Astrocyte of the cerebellum (primary cell): ENCODE measurements around the gene ARFRP1.

Experiments used
- DNase-seq: peaks from one replicate; pipeline ENCODE4 v3.0.0-alpha.2; 2011; ENCODE audit warnings: low read depth
- H3K4me3 ChIP-seq: 2 replicates; pipeline ENCODE4 v1.5.1; 2011; ENCODE audit warnings: mild to moderate bottlenecking, low read depth, low read length, moderate library complexity
- in situ Hi-C: cut with HindIII; loops from 2 replicates; pipeline ENCODE4 v1.10.0; 2017; ENCODE audit warnings: low sequenced_read_pairs
- TF ChIP-seq, protein P1 (sequence below): IDR thresholded peaks from 2 replicates; pipeline ENCODE4 v1.5.1; 2012; ENCODE audit warnings: low read length, low read depth, moderate library complexity, mild to moderate bottlenecking; ENCODE audit errors: missing control alignments

ARFRP1 gene

DNA sequence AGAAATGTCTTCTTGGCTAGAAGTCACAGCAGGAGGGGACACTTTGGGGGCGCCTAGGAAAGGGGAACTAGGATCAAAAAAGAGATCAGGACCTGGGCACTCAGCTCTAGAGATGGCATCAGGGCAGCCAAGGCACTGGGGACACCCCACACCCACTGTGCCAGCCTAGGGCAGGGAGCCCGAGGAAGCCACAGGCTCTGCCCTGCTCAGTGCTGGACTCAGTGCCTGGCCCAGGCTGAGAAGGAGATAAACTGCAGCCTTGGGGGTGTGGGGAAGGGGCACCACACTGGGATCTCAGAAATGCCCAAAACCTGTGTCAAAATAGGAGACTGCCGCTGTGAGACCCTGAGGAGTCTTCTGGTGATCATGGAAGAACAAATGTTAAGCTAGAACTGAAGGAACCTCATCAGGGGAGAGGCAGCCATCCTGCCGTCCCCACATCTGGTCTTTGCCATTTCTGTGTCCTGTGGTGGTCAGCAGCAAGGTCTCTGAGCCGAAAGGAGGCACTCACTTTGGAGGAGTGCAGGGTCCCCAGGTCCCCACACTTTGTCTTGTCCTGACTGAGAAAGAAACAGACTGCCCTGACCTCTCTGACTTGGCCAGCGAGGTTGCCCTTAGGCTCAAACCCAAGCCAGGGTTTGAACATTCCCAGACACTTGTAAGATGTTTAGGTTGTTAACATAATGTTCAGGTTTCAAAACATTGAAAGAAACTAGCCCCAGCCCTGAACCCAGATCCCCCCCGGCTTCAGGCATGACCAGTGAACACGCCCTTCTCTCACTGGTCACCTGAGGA lies 2.3 kb downstream of the ARFRP1 start:
- no peak for DNase-seq
- H3K4me3 ChIP-seq = no peak overlapping the region
- TF ChIP-seq, protein P1, sequence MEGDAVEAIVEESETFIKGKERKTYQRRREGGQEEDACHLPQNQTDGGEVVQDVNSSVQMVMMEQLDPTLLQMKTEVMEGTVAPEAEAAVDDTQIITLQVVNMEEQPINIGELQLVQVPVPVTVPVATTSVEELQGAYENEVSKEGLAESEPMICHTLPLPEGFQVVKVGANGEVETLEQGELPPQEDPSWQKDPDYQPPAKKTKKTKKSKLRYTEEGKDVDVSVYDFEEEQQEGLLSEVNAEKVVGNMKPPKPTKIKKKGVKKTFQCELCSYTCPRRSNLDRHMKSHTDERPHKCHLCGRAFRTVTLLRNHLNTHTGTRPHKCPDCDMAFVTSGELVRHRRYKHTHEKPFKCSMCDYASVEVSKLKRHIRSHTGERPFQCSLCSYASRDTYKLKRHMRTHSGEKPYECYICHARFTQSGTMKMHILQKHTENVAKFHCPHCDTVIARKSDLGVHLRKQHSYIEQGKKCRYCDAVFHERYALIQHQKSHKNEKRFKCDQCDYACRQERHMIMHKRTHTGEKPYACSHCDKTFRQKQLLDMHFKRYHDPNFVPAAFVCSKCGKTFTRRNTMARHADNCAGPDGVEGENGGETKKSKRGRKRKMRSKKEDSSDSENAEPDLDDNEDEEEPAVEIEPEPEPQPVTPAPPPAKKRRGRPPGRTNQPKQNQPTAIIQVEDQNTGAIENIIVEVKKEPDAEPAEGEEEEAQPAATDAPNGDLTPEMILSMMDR = no peak
- in situ Hi-C loops = no loop called here

DNA sequence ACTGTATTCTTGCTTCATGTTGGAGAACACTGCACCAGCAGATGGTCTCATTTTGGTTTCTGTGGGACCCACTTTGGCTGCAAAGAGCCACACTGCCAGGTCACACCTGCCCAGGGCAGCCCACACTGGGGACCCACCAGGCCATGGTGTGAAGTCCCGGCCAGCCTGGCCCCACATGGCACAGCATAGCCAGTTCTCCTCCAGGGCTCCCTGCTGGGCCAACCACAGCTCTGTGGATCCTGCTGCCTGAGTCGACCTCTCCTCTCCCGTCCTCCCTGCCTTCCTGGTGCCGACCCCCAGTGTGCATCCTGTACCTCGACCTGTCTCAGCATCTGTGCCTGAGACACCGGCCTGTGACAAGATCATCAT lies 3.0 kb downstream of the ARFRP1 start:
- H3K4me3 ChIP-seq = no peak overlapping the region
- TF ChIP-seq, protein P1 = no peak
- in situ Hi-C loops = no loop called here
- DNase-seq = no peak

DNA sequence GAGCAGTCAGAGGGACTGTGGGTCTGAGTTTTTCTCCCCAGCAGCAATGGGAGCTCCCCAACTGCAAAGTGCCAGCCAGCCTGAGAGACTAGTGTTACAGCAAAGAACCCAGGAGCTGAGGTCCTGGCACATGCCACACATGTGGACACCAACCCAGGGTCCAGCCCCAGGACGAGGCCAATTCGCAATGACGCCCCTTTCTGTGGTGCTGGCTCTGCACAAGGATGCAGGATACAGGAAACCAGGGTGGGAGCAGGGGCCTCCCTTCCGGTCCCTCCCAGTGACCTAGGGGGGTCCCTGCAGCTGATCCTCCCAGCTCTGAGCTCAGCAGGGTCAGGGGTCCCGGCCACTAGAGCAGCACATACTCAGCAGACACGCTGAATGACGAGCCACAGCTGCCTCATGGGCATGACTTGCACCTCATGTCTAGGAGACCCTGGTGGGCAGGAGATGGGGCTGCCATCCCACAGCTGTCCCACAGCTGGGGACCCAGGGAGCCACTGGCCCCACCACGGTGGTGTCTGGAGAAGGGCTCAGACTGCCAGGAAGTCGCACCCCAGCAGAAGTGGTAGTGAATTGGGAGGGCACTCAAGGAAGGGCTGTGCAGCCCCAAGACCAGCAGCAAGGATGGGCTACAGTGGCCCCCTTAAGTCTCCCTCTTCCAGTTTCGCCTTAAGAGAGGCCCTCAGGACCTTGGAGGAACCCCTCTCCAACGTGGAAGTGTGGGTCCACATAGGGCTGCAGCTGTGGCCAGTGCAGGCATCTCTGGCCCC lies 3.6 kb downstream of the ARFRP1 start:
- in situ Hi-C loops = no loop called here
- no peak overlapping the region for H3K4me3 ChIP-seq
- TF ChIP-seq, protein P1 = no peak
- DNase-seq = no peak

DNA sequence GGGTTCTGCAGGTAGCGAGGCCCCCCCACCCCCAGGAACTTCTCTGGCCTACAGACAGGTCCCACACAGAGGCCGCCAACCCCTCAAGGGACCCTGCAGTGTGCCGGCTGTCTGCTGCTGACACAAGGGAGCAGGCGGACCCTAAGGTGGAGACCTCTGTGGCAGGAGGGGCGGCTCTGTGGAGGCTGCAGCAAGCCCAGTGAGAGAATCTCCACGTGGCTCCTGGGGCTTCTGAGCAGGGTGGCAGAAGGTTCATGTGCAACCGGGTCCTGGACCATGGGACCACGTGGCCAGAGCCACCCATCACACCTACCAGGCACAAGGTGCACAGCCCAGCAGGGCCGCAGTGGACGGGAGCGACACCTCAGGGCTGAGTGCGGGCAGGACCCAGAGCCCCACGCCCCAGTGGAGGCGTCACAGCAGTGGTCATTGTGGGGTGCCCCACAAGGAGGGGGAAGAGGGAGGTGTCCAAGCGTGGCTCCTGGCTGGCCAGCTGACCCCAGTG lies 4.3 kb downstream of the ARFRP1 start:
- in situ Hi-C loops = no loop called here
- TF ChIP-seq, protein P1 = no peak
- H3K4me3 ChIP-seq = no peak overlapping the region
- DNase-seq = no peak

DNA sequence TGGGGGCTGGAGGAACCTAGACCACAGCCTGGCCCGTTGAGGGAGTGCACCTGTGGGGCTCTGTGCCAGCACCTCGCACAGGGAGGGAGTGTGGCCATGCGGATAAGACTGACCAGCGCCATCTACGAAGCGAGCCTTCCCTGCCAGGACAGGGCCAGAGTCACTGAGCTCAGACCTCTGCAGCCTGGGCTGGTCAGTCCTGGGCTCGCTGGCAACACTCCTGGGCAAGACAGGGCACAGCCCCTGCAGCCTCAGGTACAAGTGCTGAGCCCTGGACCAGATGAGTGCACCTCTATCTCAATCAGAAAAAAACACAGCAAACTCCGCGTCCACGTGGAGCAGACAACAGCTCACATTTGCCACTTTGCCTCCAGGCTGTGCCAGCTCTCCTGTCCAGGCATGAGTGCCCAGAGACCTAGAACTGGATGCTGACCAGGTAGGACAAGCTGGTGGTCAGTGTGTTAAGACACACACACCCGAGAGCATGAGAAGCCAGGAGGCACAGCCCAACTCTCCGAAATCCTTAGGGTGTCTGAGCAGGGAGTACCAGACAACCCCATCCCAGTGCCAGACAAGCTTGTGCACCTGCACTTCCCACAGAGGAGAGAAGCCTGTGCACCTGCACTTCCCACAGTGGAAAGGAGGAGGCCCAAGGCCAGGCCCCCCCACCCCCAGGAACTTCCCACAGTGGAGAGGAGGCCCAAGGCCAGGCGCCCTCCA lies 4.9 kb downstream of the ARFRP1 start:
- in situ Hi-C loops = no loop called here
- DNase-seq = no peak
- TF ChIP-seq, protein P1 = no peak
- no peak overlapping the region for H3K4me3 ChIP-seq

DNA sequence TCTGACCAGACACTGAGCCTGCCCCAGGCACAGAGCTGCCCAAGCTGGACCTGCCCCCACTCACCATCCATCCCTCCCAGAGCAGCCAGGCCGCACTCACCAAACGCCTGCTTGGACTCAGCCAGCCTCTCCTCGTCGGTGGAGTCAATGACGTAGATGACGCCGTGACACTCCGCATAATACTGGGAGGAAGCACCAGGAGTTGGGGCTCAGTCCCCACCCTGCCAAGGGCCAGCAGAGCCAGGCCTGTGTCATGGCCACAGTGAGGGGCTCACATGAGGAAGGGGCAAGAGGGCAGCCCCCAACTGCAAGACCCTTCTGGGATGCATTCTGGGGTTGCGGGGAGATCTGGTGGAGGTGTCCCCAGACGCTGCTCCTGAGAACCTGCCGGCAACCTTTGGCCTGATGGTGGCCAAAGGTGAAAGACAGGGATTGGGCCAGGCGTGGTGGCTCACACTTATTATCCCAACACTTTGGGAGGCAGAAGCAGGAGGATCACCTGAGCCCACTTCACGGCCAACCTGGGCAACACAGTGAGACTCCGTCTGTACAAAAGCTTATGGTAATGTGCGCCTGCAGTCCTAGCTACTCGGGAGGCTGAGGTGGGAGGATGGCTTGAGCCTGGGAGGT lies 5.6 kb downstream of the ARFRP1 start:
- TF ChIP-seq, protein P1 = no peak
- H3K4me3 ChIP-seq = no peak overlapping the region
- in situ Hi-C loops = no loop called here
- no peak for DNase-seq
